Fibroblast of lung (primary cell): Measurements from ENCODE around the gene PCSK6. TPM values are rescaled to one million over a fixed set of nuclear protein-coding genes. Genes with fewer than 3 reads are reported as not detected.

Source experiments
- DNase-seq, 2 donors: peaks; one replicate each; pipeline versions ENCODE4 v3.0.0 to v3.0.0-alpha.2; 2010; ENCODE audit warnings: low read depth in 2 of 2
- H2AFZ ChIP-seq: 2 replicates; pipeline ENCODE4 v1.5.1; 2012; ENCODE audit warnings: low read length, control low read depth, inconsistent platforms
- H3K27ac ChIP-seq: 2 replicates; pipeline ENCODE4 v1.5.1; 2011; ENCODE audit warnings: low read length, control low read depth; ENCODE audit not compliant: insufficient read depth
- H3K27me3 ChIP-seq: 2 replicates; pipeline ENCODE4 v1.5.1; 2011; ENCODE audit warnings: mild to moderate bottlenecking, low read length; ENCODE audit not compliant: control insufficient read depth, insufficient read depth
- H3K36me3 ChIP-seq: 2 replicates; pipeline ENCODE4 v1.5.1; 2011; ENCODE audit warnings: low read length; ENCODE audit not compliant: control insufficient read depth, insufficient read depth
- H3K4me1 ChIP-seq: 2 replicates; pipeline ENCODE4 v1.5.1; 2011; ENCODE audit warnings: low read length; ENCODE audit not compliant: control insufficient read depth, insufficient read depth; ENCODE audit errors: extremely low read depth
- H3K4me2 ChIP-seq: 2 replicates; pipeline ENCODE4 v1.5.1; 2011; ENCODE audit warnings: low read length, control low read depth; ENCODE audit not compliant: insufficient read depth; ENCODE audit errors: extremely low read depth
- H3K4me3 ChIP-seq, 4 experiments: fragments of 200-600 bp in 1 of 4; sonication (generic) in 1 of 4; replicated peaks in 1 of 4; 2 replicates each; pipeline ENCODE4 v1.5.1; 2011 to 2016; ENCODE audit warnings: low read length in 4 of 4, low read depth in 3 of 4, mild to moderate bottlenecking in 3 of 4, control low read depth in 2 of 4, inconsistent platforms in 1 of 4, mixed read lengths in 1 of 4; ENCODE audit not compliant: insufficient read depth in 1 of 4; ENCODE audit errors: control extremely low read depth in 1 of 4
- H3K79me2 ChIP-seq: 2 replicates; pipeline ENCODE4 v1.5.1; 2012; ENCODE audit warnings: mild to moderate bottlenecking, low read length, inconsistent platforms; ENCODE audit not compliant: control insufficient read depth, insufficient read depth
- H3K9ac ChIP-seq: 2 replicates; pipeline ENCODE4 v1.5.1; 2011; ENCODE audit warnings: mild to moderate bottlenecking, low read length, control low read depth; ENCODE audit not compliant: insufficient read depth
- H3K9me3 ChIP-seq: 2 replicates; pipeline ENCODE4 v1.5.1; 2012; ENCODE audit warnings: low read depth, low read length; ENCODE audit not compliant: control insufficient read depth, insufficient read depth
- H4K20me1 ChIP-seq: 2 replicates; pipeline ENCODE4 v1.5.1; 2011; ENCODE audit warnings: low read length; ENCODE audit not compliant: control insufficient read depth, insufficient read depth; ENCODE audit errors: extremely low read depth
- EZH2 ChIP-seq: IDR thresholded peaks from 2 replicates; pipeline ENCODE4 v1.5.1; 2012; ENCODE audit warnings: low read length, control low read depth, mild to moderate bottlenecking; ENCODE audit errors: missing control alignments
- polyA plus RNA-seq, 2 donors: library from polyadenylated mRNA; depleted of rRNA in 1 of 2; stranded (reverse) in 1 of 2; unstranded in 1 of 2; fragments of >200 nt; gene quantifications; 2 replicates each; pipeline ENCODE4 v1.2.1, GENCODE V29; 2011 to 2012; ENCODE audit warnings: missing spikeins in 1 of 2
- total RNA-seq: library from RNA; depleted of rRNA; stranded (reverse); fragments of >200 nt; gene quantifications from 2 replicates; pipeline ENCODE4 v1.2.1, GENCODE V29; 2014
- TF ChIP-seq, protein P1 (sequence below), 2 donors: IDR thresholded peaks in 1 of 2; conservative IDR thresholded peaks in 1 of 2; 1 replicate in 1 of 2; 2 replicates in 1 of 2; pipeline ENCODE4 v1.5.1; 2011 to 2012; ENCODE audit warnings: low read length in 2 of 2, control low read depth in 1 of 2, inconsistent platforms in 1 of 2, low read depth in 1 of 2, mild to moderate bottlenecking in 1 of 2

Gene PCSK6
- total and polyA plus RNA-seq, 2 donors (not counting 1 experiment from before 2014, with no cell fraction given), result 0.02 to 0.83 TPM

DNA sequence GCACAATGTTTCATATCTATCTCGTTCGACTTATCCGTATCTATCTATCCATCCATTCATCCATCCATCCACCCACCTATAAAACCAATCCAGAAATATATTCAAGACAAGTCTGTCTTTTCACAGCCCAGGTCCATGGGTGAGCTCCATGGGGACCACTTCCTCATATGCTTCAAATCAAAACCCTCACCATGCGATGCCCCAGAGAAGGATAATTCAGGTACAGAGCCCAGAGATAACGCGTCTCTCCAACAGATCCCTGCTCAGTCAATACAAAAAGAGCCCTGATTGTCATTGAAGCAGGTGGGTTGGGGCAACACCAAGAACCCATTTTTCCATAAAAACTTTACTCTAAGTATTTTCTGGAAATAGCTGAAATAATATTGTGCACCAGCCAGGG is 47.2 kb downstream of the PCSK6 start:
- H3K9me3 ChIP-seq, result no peaks in the 10 kb centered on the region
- H3K27ac ChIP-seq, result no peak overlapping the region
- no peak for TF ChIP-seq EZH2
- TF ChIP-seq, protein P1, sequence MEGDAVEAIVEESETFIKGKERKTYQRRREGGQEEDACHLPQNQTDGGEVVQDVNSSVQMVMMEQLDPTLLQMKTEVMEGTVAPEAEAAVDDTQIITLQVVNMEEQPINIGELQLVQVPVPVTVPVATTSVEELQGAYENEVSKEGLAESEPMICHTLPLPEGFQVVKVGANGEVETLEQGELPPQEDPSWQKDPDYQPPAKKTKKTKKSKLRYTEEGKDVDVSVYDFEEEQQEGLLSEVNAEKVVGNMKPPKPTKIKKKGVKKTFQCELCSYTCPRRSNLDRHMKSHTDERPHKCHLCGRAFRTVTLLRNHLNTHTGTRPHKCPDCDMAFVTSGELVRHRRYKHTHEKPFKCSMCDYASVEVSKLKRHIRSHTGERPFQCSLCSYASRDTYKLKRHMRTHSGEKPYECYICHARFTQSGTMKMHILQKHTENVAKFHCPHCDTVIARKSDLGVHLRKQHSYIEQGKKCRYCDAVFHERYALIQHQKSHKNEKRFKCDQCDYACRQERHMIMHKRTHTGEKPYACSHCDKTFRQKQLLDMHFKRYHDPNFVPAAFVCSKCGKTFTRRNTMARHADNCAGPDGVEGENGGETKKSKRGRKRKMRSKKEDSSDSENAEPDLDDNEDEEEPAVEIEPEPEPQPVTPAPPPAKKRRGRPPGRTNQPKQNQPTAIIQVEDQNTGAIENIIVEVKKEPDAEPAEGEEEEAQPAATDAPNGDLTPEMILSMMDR (conservative IDR thresholded peaks at IDR 0.05 in 1 of 2, IDR thresholded peaks at IDR 0.05 in 1 of 2; ENCODE audit: low read depth in 1 of 2, low read length in 2 of 2), result no peak
- H3K9ac ChIP-seq, result no peak overlapping the region
- no peak overlapping the region for H3K4me3 ChIP-seq
- no peak overlapping the region for H2AFZ ChIP-seq
- H3K79me2 ChIP-seq, result no peaks in the 10 kb centered on the region
- no peaks in the 10 kb centered on the region for H3K36me3 ChIP-seq
- DNase-seq, result no peak
- no peaks in the 10 kb centered on the region for H3K27me3 ChIP-seq
- H3K4me1 ChIP-seq, result peaks cover 2% of the 10 kb centered on the region
- no peak overlapping the region for H3K4me2 ChIP-seq
- H4K20me1 ChIP-seq, result no peaks in the 10 kb centered on the region

DNA sequence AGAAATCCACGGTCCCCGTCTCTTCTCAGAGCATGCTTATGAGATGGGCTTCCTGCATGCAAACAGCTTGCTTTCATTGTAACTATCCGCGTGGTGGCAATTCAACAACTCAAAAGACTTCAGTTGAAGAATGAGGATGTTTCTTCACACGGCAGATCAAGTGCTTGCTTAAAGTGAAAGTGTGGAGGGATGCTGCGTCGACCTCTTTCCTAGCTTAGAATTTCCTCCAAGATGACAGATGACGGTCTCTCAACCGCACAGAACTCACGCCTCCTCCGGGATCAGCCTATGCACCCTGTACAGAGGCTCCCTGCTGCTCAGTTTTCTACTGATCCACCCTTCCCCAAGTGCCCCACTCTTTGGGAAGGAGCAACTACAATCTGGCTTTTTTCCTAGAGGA is 47.8 kb downstream of the PCSK6 start:
- no peak for TF ChIP-seq EZH2
- TF ChIP-seq, protein P1 (conservative IDR thresholded peaks at IDR 0.05 in 1 of 2, IDR thresholded peaks at IDR 0.05 in 1 of 2; ENCODE audit: low read depth in 1 of 2, low read length in 2 of 2), result no peak
- no peak overlapping the region for H3K9ac ChIP-seq
- no peaks in the 10 kb centered on the region for H3K36me3 ChIP-seq
- H3K79me2 ChIP-seq, result no peaks in the 10 kb centered on the region
- H3K9me3 ChIP-seq, result no peaks in the 10 kb centered on the region
- no peaks in the 10 kb centered on the region for H3K4me1 ChIP-seq
- H4K20me1 ChIP-seq, result no peaks in the 10 kb centered on the region
- DNase-seq, result no peak
- H2AFZ ChIP-seq, result no peak overlapping the region
- H3K4me3 ChIP-seq, result no peak overlapping the region
- H3K4me2 ChIP-seq, result peak overlapping the region; percentile 26
- H3K27ac ChIP-seq, result no peak overlapping the region
- H3K27me3 ChIP-seq, result no peaks in the 10 kb centered on the region

- Histone ChIP-seq H3K9ac (no peak overlapping the region), H3K4me2 (peak overlapping the region; percentile 79), H3K79me2 (no peaks in the 10 kb centered on the region), H3K27me3 (no peaks in the 10 kb centered on the region), H3K27ac (no peak overlapping the region), H2AFZ (no peak overlapping the region), H3K9me3 (no peaks in the 10 kb centered on the region), H3K4me3 (no peak overlapping the region), H3K36me3 (no peaks in the 10 kb centered on the region), H3K4me1 (no peaks in the 10 kb centered on the region), H4K20me1 (no peaks in the 10 kb centered on the region)
- no peak for DNase-seq
- TF ChIP-seq EZH2, result no peak
- TF ChIP-seq, protein P1 (conservative IDR thresholded peaks at IDR 0.05 in 1 of 2, IDR thresholded peaks at IDR 0.05 in 1 of 2; ENCODE audit: low read depth in 1 of 2, low read length in 2 of 2), result no peak
These were observed 48.5 kb downstream of the PCSK6 start for GRCh38 chr15:101440846-101441590.
